ENCODE results near the gene THAP7. TPM values are rescaled to one million over a fixed set of nuclear protein-coding genes. Genes with fewer than 3 reads are reported as not detected.

THAP7 gene
- total RNA-seq, 1 experiment from 2014 or later = 23.5 TPM

- Histone ChIP-seq H3K9me3 (ENCODE audit: control insufficient read depth, insufficient read depth, low read depth, low read length) (no peaks in the 10 kb centered on the region), H3K36me3 (ENCODE audit: control insufficient read depth, insufficient read depth, low read length) (no peaks in the 10 kb centered on the region), H3K4me3 (ENCODE audit: low read depth in 2 of 2, low read length in 2 of 2) (no peak overlapping the region), H3K27ac (ENCODE audit: low read length) (no peak overlapping the region), H3K27me3 (ENCODE audit: control insufficient read depth, insufficient read depth, low read length) (no peaks in the 10 kb centered on the region), H3K4me1 (ENCODE audit: control insufficient read depth, insufficient read depth, low read length) (peaks cover 9% of the 10 kb centered on the region)
- ChIA-PET CTCF (no interaction called here), POLR2A (no interaction called here)
- no TSS peak for BruUV-seq (replicated peaks)
- TF ChIP-seq REST (IDR thresholded peaks at IDR 0.05; ENCODE audit: insufficient read depth in 1 of 2, low read depth in 2 of 2, low read length in 1 of 2) (no peak), POLR2AphosphoS5 (IDR thresholded peaks at IDR 0.05; ENCODE audit: low read depth, low read length) (no peak), SIN3A (IDR thresholded peaks at IDR 0.05; ENCODE audit: borderline replicate concordance, insufficient read depth, low read depth, low read length) (no peak), TCF7L2 (IDR thresholded peaks at IDR 0.05; ENCODE audit: low read depth, low read length) (no peak), CTCF (IDR thresholded peaks at IDR 0.05) (no peak)
- DNase-seq (ENCODE audit: low read depth, low spot score) (no peak), ATAC-seq (no peak)
- intact Hi-C loops (cut with micrococcal nuclease; ENCODE audit: unreplicated experiment) (no loop called here), in situ Hi-C loops (cut with HindIII; ENCODE audit: low pct_unique_long_range_greater_than_20kb, low sequenced_read_pairs) (no loop called here)
Observed at GRCh38 chr22:21018314-21018713, 16.4 kb upstream of the THAP7 start.

- CTCF ChIA-PET = no interaction called here
- no TSS peak for BruUV-seq (replicated peaks)
Observed at GRCh38 chr22:21016644-21017420, 14.9 kb upstream of the THAP7 start.

More at GRCh38 chr22:21016644-21017420, 14.9 kb upstream of the THAP7 start:
- TF ChIP-seq SIN3A (IDR thresholded peaks at IDR 0.05; ENCODE audit: borderline replicate concordance, insufficient read depth, low read depth, low read length) (no peak), CTCF (IDR thresholded peaks at IDR 0.05) (no peak), TCF7L2 (IDR thresholded peaks at IDR 0.05; ENCODE audit: low read depth, low read length) (no peak)
- Histone ChIP-seq H3K27me3 (ENCODE audit: control insufficient read depth, insufficient read depth, low read length) (no peaks in the 10 kb centered on the region), H3K27ac (ENCODE audit: low read length) (no peak overlapping the region), H3K4me1 (ENCODE audit: control insufficient read depth, insufficient read depth, low read length) (peaks cover 12% of the 10 kb centered on the region), H3K36me3 (ENCODE audit: control insufficient read depth, insufficient read depth, low read length) (no peaks in the 10 kb centered on the region), H3K9me3 (ENCODE audit: control insufficient read depth, insufficient read depth, low read depth, low read length) (no peaks in the 10 kb centered on the region), H3K4me3 (ENCODE audit: low read depth in 2 of 2, low read length in 2 of 2) (no peak overlapping the region)
- POLR2A ChIA-PET = no interaction called here
- no peak for ATAC-seq
- in situ Hi-C loops (cut with HindIII; ENCODE audit: low pct_unique_long_range_greater_than_20kb, low sequenced_read_pairs) (no loop called here), intact Hi-C loops (cut with micrococcal nuclease; ENCODE audit: unreplicated experiment) (no loop called here)
- DNase-seq (ENCODE audit: low read depth, low spot score) = no peak

All from Panc1 (cell line).